ENCODE data around the gene LTK. TPM values are rescaled to one million over a fixed set of nuclear protein-coding genes. Genes with fewer than 3 reads are reported as not detected.

Gene LTK
- total RNA-seq, 1 donor from 2014 or later = 15.1 TPM

DNA sequence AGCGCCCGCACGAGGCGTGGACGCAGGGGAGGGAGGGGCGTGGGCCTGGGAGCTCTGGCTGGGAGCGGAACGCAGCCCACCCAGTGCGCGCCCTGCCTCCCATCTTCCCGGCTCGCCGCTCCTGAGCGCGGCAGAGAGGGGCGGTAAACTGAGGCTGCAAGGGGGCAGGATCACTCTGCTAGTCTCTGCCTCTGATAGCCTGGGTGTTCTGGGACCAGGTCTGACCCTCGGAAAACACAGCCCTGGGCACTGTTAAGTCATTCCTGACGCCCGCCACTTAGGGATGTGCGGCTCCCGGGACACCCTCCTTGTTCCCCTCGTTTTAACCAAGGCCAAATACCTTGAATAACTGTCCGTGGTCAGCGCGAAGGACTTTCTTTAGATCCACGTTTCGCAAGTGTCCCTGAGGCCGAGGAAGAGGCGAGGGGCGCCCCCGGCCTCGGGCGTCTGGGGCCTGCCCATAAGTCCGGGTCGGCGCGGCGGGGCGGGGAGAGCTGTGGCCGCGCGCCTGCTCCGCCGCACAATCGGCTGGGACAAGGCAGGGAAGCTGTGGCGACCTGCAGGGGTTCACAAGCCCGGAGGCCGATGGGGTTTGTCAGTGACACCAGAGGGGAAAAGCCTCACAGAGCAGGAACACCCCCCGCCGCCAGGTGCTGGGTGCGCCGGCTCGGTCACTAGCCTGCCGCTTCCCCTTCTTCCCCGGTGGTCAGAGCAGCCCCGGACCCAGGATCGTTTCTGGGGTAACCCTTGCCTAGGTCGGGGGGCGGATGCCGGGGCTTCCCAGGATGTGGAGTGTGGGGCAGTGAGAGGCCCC, 18.5 kb downstream of the LTK start:
- Histone ChIP-seq H3K27ac (no peak overlapping the region), H3K27me3 (peaks cover 51% of the 10 kb centered on the region), H3K4me1 (peaks cover 29% of the 10 kb centered on the region), H3K4me3 (peak overlapping the region; percentile 48), H3K36me3 (no peaks in the 10 kb centered on the region), H3K9me3 (no peaks in the 10 kb centered on the region)
- TF ChIP-seq, protein P1, sequence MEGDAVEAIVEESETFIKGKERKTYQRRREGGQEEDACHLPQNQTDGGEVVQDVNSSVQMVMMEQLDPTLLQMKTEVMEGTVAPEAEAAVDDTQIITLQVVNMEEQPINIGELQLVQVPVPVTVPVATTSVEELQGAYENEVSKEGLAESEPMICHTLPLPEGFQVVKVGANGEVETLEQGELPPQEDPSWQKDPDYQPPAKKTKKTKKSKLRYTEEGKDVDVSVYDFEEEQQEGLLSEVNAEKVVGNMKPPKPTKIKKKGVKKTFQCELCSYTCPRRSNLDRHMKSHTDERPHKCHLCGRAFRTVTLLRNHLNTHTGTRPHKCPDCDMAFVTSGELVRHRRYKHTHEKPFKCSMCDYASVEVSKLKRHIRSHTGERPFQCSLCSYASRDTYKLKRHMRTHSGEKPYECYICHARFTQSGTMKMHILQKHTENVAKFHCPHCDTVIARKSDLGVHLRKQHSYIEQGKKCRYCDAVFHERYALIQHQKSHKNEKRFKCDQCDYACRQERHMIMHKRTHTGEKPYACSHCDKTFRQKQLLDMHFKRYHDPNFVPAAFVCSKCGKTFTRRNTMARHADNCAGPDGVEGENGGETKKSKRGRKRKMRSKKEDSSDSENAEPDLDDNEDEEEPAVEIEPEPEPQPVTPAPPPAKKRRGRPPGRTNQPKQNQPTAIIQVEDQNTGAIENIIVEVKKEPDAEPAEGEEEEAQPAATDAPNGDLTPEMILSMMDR (IDR thresholded peaks at IDR 0.05) = no peak
- intact Hi-C loops (cut with DNase I) = no loop called here
- no peak for DNase-seq
- ATAC-seq = no peak

DNA sequence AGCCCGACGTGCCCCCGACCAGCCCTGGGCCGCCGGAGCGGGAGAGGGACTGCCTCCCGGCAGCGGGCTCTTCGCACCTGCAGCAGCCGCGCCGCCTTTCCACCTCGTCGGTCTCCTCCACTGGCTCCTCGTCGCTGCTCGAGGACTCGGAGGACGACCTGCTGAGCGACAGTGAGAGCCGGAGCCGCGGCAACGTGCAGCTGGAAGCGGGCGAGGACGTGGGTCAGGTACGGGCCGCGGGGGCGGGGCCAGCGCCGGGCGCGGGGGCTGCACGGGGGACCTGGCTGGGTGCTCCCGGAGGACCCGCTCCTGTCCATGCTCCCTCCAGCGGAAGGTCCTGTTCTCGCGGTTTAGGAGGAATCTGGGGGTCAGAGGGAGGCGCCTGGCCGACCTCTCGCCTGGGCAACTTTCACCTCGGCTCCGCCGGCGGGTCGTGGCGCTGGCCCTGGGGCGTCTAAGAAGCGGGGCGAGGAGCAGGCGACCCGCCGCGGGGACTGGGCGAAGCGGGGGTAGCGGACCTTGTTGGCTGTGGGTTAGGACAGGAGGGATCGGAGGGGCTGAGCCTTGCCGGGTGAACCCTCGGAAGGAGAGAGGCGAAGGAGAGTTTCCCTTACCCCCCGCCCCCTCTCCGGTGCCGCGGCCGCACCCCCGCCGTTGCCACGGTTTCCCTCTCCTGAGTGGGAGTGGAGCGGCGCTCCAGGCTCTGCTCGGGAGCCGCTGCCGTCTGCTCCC, 19.3 kb downstream of the LTK start:
- TF ChIP-seq, protein P1 (IDR thresholded peaks at IDR 0.05) = no peak
- ATAC-seq (peak; percentile 2), DNase-seq (peak; percentile 69)
- Histone ChIP-seq H3K4me1 (peaks cover 29% of the 10 kb centered on the region), H3K27me3 (peaks cover 51% of the 10 kb centered on the region), H3K9me3 (no peaks in the 10 kb centered on the region), H3K36me3 (no peaks in the 10 kb centered on the region), H3K4me3 (peak overlapping the region; percentile 48), H3K27ac (no peak overlapping the region)
- intact Hi-C loops (cut with DNase I) = no loop called here

DNA sequence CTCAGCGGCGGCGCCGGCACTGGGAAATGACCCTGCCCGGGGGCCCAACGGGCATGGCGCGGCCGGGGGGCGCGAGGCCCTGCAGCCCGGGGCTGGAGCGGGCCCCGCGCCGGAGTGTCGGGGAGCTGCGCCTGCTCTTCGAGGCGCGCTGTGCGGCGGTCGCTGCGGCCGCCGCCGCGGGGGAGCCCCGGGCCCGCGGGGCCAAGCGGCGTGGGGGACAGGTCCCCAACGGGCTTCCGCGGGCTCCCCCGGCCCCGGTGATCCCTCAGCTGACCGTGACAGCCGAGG, 19.8 kb downstream of the LTK start:
- Histone ChIP-seq H3K27ac (no peak overlapping the region), H3K27me3 (peaks cover 51% of the 10 kb centered on the region), H3K4me1 (peaks cover 29% of the 10 kb centered on the region), H3K36me3 (no peaks in the 10 kb centered on the region), H3K9me3 (no peaks in the 10 kb centered on the region), H3K4me3 (peak overlapping the region; percentile 48)
- intact Hi-C loops (cut with DNase I) = no loop called here
- TF ChIP-seq, protein P1 (IDR thresholded peaks at IDR 0.05) = no peak
- no peak for DNase-seq
- ATAC-seq = no peak

DNA sequence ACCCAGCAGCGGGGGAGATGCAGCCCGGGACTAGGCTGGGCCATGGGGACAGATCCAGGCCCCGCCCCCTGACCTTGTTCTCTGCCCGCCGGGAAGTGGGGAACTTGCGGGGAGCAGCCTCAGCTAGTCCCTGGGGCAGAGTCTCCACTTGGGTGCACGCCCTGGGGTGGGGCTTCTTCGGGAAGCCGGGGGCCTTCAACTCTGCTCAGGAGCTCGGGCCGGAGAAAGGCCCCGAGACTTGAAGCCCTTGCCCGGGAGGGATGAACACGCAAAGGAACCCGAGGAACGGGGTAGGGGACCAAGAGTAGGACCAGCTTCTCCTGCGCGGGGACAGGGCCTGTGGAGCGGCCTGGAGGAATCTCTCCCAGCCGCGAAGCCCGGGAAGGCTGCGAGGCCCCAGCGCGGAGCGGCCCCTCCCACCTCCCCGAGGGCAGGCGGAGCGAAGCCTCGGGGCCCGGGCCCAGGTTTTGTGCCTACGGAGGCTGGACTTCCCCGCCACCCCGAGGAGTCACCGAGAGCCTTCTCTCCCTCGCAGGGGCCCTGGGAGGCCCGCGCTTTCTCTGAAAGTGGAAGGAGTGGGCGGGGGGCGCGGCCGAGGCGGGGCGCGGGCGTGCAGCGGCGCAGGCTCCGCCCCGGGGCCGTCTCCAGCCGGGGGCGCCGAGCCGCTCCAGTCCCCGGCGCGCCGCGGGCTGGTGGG, 20.3 kb downstream of the LTK start, which contains the start of gene ITPKA:
ITPKA (plus strand) TSS at position 670 of the 697 bp plus-strand sequence. CDS start 54 bp downstream, outside the sequence.
- peak within 1 kb of the TSS; percentile 80 for H3K4me3 ChIP-seq
- intact Hi-C loops (cut with DNase I) = no loop called here
- H3K4me1 ChIP-seq = peaks cover 29% of the 10 kb centered on the region
- DNase-seq = peak; percentile 86
- peaks cover 51% of the 10 kb centered on the region for H3K27me3 ChIP-seq
- no peak within 1 kb of the TSS for H3K27ac ChIP-seq
- TF ChIP-seq, protein P1 (IDR thresholded peaks at IDR 0.05) = no peak
- no peaks in the 10 kb centered on the region for H3K9me3 ChIP-seq
- no peaks in the 10 kb centered on the region for H3K36me3 ChIP-seq
- ATAC-seq = peak; percentile 84

DNA sequence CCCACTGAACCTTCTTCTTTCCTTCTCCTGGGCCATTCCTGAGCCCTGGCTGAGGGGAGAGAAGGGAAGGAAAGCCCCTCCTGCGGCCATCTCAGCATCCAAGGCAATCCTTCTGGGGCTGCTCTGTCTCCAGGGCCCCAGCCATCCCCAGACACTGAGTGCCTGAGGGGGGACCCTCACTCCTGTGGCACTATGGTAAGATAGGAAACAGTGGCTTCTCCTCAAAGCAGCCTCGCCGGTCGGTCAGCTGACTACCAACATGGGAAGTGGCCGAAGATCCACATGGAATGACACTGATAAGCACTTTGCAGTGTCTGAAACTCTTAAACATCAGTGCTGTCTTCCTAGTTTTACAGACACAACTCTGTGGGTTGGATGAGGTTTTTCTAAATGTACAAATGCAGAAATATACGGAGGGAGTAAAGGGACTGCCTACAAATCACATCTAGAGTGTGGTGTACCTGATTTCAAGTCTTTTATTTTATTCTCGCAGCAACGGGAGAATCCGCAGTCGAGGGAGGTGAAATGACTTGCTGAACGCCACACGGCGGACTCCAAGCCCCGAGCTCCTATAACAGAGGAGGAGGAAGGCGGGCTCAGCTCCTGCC, 20.9 kb downstream of the LTK start:
- H3K27ac ChIP-seq = no peak overlapping the region
- peak overlapping the region; percentile 80 for H3K4me3 ChIP-seq
- H3K36me3 ChIP-seq = no peaks in the 10 kb centered on the region
- intact Hi-C loops (cut with DNase I) = no loop called here
- peaks cover 29% of the 10 kb centered on the region for H3K4me1 ChIP-seq
- no peak for ATAC-seq
- DNase-seq = no peak
- no peaks in the 10 kb centered on the region for H3K9me3 ChIP-seq
- peaks cover 51% of the 10 kb centered on the region for H3K27me3 ChIP-seq
- TF ChIP-seq, protein P1 (IDR thresholded peaks at IDR 0.05) = no peak
